Neural progenitor cell (in vitro differentiated cells): ENCODE data around the gene ARHGAP30.
"Not testable (repeated sequence)": the region's sequence is repeated elsewhere in the genome, so short reads cannot be mapped to it uniquely, and the experiment has no call there.

Source experiments
- CTCF ChIP-seq: fragments of 200-600 bp; sonication (generic); IDR thresholded peaks from 2 replicates; pipeline ENCODE4 v1.5.1; 2017; ENCODE audit warnings: antibody characterized with exemption, mild to moderate bottlenecking
- EZH2 ChIP-seq: fragments of 200-600 bp; sonication (generic); IDR thresholded peaks from 2 replicates; pipeline ENCODE4 v1.6.1; 2017; ENCODE audit warnings: antibody characterized with exemption, mild to moderate bottlenecking, moderate library complexity

GRCh38 chr1:161115961-161116360, 46.3 kb upstream of the ARHGAP30 start:
- not testable (repeated sequence) for TF ChIP-seq EZH2, CTCF
